ENCODE results near the gene CFAP68.

Gene CFAP68

DNA sequence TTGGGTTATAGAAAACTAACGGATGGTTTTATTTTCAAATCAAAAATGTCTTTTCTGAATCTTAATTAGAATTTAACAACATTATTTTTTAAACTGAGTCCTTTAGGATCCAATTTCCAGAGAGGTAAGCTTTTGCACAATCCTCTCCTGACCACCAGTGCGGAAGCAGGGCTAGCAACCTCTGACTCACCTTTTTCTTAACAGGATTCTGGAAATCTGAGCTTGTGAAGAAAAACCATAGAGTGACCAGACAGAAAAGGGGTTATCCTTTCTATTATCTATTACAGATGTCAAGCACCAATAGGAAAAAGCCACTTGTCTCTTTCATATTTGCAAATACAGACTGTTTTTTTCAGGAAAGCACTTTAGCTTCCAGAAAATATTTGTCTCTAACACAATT is 33.3 kb upstream of the CFAP68 start:
- H3K36me3 ChIP-seq (ENCODE audit: insufficient read depth) = no peaks in the 10 kb centered on the region
- H3K4me2 ChIP-seq = no peak overlapping the region
- no peak overlapping the region for H3K9ac ChIP-seq

GRCh38 chr11:111846636-111847035 is 32.7 kb upstream of the CFAP68 start:
- H3K36me3 ChIP-seq (ENCODE audit: insufficient read depth) = no peaks in the 10 kb centered on the region
- no peak overlapping the region for H3K27ac ChIP-seq
- no peak overlapping the region for H3K4me3 ChIP-seq (IDR thresholded peaks at IDR 0.05; ENCODE audit: insufficient read depth, low read depth, low read length)
- H3K4me1 ChIP-seq (ENCODE audit: low read depth, poor library complexity, severe bottlenecking) = peaks cover 6% of the 10 kb centered on the region
- H2AFZ ChIP-seq (ENCODE audit: low read depth) = no peak overlapping the region
- no peak overlapping the region for H3K4me2 ChIP-seq
- TF ChIP-seq, protein P1, sequence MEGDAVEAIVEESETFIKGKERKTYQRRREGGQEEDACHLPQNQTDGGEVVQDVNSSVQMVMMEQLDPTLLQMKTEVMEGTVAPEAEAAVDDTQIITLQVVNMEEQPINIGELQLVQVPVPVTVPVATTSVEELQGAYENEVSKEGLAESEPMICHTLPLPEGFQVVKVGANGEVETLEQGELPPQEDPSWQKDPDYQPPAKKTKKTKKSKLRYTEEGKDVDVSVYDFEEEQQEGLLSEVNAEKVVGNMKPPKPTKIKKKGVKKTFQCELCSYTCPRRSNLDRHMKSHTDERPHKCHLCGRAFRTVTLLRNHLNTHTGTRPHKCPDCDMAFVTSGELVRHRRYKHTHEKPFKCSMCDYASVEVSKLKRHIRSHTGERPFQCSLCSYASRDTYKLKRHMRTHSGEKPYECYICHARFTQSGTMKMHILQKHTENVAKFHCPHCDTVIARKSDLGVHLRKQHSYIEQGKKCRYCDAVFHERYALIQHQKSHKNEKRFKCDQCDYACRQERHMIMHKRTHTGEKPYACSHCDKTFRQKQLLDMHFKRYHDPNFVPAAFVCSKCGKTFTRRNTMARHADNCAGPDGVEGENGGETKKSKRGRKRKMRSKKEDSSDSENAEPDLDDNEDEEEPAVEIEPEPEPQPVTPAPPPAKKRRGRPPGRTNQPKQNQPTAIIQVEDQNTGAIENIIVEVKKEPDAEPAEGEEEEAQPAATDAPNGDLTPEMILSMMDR (conservative IDR thresholded peaks at IDR 0.05; ENCODE audit: low read depth, low read length) = no peak
- no peak overlapping the region for H3K9ac ChIP-seq
- no peaks in the 10 kb centered on the region for H4K20me1 ChIP-seq (ENCODE audit: insufficient read depth)
- no peaks in the 10 kb centered on the region for H3K27me3 ChIP-seq (ENCODE audit: insufficient read depth, low read depth)
- H3K79me2 ChIP-seq (ENCODE audit: insufficient read depth, low read depth) = no peaks in the 10 kb centered on the region

More for the DNA sequence above, 33.3 kb upstream of the CFAP68 start:
- TF ChIP-seq, protein P1 (conservative IDR thresholded peaks at IDR 0.05; ENCODE audit: low read depth, low read length) = no peak
- no peak overlapping the region for H3K4me3 ChIP-seq (IDR thresholded peaks at IDR 0.05; ENCODE audit: insufficient read depth, low read depth, low read length)
- peaks cover 10% of the 10 kb centered on the region for H3K4me1 ChIP-seq (ENCODE audit: low read depth, poor library complexity, severe bottlenecking)
- H3K79me2 ChIP-seq (ENCODE audit: insufficient read depth, low read depth) = no peaks in the 10 kb centered on the region
- no peaks in the 10 kb centered on the region for H3K27me3 ChIP-seq (ENCODE audit: insufficient read depth, low read depth)
- H2AFZ ChIP-seq (ENCODE audit: low read depth) = no peak overlapping the region
- no peak overlapping the region for H3K27ac ChIP-seq
- H4K20me1 ChIP-seq (ENCODE audit: insufficient read depth) = no peaks in the 10 kb centered on the region

GRCh38 chr11:111849631-111850030 is 29.7 kb upstream of the CFAP68 start:
- no peak overlapping the region for H3K4me2 ChIP-seq
- no peaks in the 10 kb centered on the region for H3K36me3 ChIP-seq (ENCODE audit: insufficient read depth)
- H4K20me1 ChIP-seq (ENCODE audit: insufficient read depth) = no peaks in the 10 kb centered on the region
- H3K4me1 ChIP-seq (ENCODE audit: low read depth, poor library complexity, severe bottlenecking) = no peaks in the 10 kb centered on the region
- no peaks in the 10 kb centered on the region for H3K27me3 ChIP-seq (ENCODE audit: insufficient read depth, low read depth)
- H3K4me3 ChIP-seq (IDR thresholded peaks at IDR 0.05; ENCODE audit: insufficient read depth, low read depth, low read length) = no peak overlapping the region
- no peak overlapping the region for H2AFZ ChIP-seq (ENCODE audit: low read depth)
- no peak overlapping the region for H3K9ac ChIP-seq
- TF ChIP-seq, protein P1 (conservative IDR thresholded peaks at IDR 0.05; ENCODE audit: low read depth, low read length) = no peak
- H3K27ac ChIP-seq = no peak overlapping the region
- no peaks in the 10 kb centered on the region for H3K79me2 ChIP-seq (ENCODE audit: insufficient read depth, low read depth)

GRCh38 chr11:111851067-111851466 is 28.3 kb upstream of the CFAP68 start:
- no peak overlapping the region for H3K4me2 ChIP-seq
- H3K36me3 ChIP-seq (ENCODE audit: insufficient read depth) = no peaks in the 10 kb centered on the region
- H3K4me1 ChIP-seq (ENCODE audit: low read depth, poor library complexity, severe bottlenecking) = no peaks in the 10 kb centered on the region
- no peak overlapping the region for H3K9ac ChIP-seq
- TF ChIP-seq, protein P1 (conservative IDR thresholded peaks at IDR 0.05; ENCODE audit: low read depth, low read length) = no peak
- no peak overlapping the region for H2AFZ ChIP-seq (ENCODE audit: low read depth)
- no peaks in the 10 kb centered on the region for H3K79me2 ChIP-seq (ENCODE audit: insufficient read depth, low read depth)
- no peaks in the 10 kb centered on the region for H4K20me1 ChIP-seq (ENCODE audit: insufficient read depth)
- H3K4me3 ChIP-seq (IDR thresholded peaks at IDR 0.05; ENCODE audit: insufficient read depth, low read depth, low read length) = no peak overlapping the region
- H3K27me3 ChIP-seq (ENCODE audit: insufficient read depth, low read depth) = no peaks in the 10 kb centered on the region
- no peak overlapping the region for H3K27ac ChIP-seq
